LHCN-M2 (cell line): Measurements from ENCODE around the gene COL4A4. TPM values are rescaled to one million over a fixed set of nuclear protein-coding genes. Genes with fewer than 3 reads are reported as not detected.

ENCODE experiments used
- DNase-seq: peaks from one replicate; pipeline ENCODE4 v3.0.0-alpha.2; 2012; ENCODE audit warnings: low read depth
- total RNA-seq: library from RNA; depleted of rRNA; stranded (reverse); fragments of >200 nt; gene quantifications from 2 replicates; pipeline ENCODE4 v1.2.3, GENCODE V29; 2014

Gene COL4A4
- total RNA-seq, 1 experiment from 2014 or later: not detected

GRCh38 chr2:227163485-227163997 lies 464 bp downstream of the COL4A4 start:
- DNase-seq: no peak

DNA sequence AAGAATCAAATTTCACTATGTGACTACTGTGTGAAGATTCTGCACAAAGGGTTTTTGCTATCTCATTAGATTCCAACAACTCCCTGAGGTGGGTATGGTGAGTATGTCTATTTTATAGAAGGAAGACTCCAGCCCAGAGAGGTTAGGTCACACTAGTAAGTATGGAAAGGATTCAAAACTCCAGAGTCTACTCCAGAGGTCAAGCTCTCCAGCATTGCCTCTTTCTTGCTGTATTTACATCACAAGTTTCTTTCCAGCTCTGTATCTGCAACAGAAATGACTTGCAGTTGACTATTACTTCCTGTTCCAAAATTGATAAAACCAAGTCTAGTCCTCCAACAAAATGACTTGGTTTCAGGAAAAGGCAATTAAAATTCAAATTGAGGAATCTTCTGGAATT lies 2.1 kb downstream of the COL4A4 start:
- no peak for DNase-seq

- DNase-seq: peak; percentile 8
Observed at GRCh38 chr2:227160164-227160563, 3.8 kb downstream of the COL4A4 start.

- peak; percentile 24 for DNase-seq
Observed at GRCh38 chr2:227154986-227155774, 8.8 kb downstream of the COL4A4 start.

GRCh38 chr2:227153758-227154486 lies 10.1 kb downstream of the COL4A4 start:
- no peak for DNase-seq

GRCh38 chr2:227153307-227153706 lies 10.7 kb downstream of the COL4A4 start:
- DNase-seq: no peak

GRCh38 chr2:227152093-227152766 lies 11.8 kb downstream of the COL4A4 start:
- no peak for DNase-seq

GRCh38 chr2:227150222-227150936 lies 13.6 kb downstream of the COL4A4 start:
- DNase-seq: no peak

DNA sequence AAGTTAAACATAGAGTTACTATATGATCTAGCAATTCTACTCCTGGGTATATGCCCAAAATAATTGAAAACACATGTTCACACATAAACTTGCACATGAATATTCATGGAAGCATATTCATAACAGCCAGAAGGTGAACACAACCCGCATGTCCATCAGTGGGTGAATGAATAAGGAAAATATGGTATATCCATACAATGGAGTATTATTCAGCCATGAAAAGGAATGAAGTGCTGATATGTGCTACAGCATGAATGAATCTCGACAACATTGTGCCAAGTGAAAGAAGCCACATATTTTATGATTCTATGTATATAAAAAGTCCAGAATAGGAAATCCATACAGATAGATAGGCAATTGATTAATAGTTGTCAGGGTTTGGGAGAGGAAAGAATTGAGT lies 15.9 kb downstream of the COL4A4 start:
- DNase-seq: no peak

DNA sequence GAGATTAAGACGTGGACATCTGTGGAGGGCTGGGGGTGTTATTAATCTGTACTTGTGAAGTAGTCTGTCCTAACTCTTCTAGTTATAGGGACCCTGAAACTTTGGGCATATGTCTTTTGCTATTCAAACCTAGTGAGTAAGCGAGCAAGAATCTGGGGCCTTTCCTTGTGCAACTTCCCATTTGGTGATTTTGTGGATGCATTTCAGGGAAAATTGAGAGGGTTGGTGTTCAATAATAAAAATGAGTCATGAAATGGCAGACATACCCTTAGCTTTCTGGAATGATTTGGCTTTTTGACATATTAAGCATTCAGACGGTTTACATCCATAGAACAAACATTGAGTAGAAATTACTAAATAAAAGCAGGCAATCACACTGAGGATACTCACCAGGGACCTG lies 17.0 kb downstream of the COL4A4 start:
- no peak for DNase-seq

GRCh38 chr2:227146456-227146855 lies 17.5 kb downstream of the COL4A4 start:
- no peak for DNase-seq

DNA sequence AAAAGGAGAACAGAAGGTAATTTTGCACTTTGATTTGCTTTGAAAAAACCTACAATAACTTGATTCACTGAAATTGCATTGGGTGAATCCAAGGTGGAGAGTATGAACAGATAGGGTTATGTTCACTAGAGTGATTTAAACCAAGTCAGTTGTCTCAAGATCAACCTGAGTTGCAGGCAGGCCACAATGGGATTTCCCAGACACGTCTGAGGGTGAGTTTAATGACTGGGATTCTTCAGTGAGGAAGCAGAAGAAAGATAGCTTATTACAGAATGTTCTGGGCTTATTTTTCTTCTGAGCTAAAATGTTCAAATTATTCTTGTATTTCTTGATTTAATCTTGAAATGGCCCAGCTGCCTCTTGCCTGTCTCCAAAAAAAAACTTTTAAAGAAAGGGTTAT lies 20.1 kb downstream of the COL4A4 start:
- no peak for DNase-seq

- DNase-seq: no peak
Observed at GRCh38 chr2:227141301-227141700, 22.7 kb downstream of the COL4A4 start.

GRCh38 chr2:227134591-227134990 lies 29.4 kb downstream of the COL4A4 start:
- DNase-seq: no peak

- DNase-seq: peak; percentile 76
Observed at GRCh38 chr2:227132986-227133385, 31.0 kb downstream of the COL4A4 start.

- no peak for DNase-seq
Observed at GRCh38 chr2:227130636-227131035, 33.4 kb downstream of the COL4A4 start.

- peak; percentile 17 for DNase-seq
Observed at GRCh38 chr2:227127201-227127600, 36.8 kb downstream of the COL4A4 start.

GRCh38 chr2:227125506-227125905 lies 38.5 kb downstream of the COL4A4 start:
- DNase-seq: no peak

GRCh38 chr2:227124811-227125210 lies 39.2 kb downstream of the COL4A4 start:
- no peak for DNase-seq

DNA sequence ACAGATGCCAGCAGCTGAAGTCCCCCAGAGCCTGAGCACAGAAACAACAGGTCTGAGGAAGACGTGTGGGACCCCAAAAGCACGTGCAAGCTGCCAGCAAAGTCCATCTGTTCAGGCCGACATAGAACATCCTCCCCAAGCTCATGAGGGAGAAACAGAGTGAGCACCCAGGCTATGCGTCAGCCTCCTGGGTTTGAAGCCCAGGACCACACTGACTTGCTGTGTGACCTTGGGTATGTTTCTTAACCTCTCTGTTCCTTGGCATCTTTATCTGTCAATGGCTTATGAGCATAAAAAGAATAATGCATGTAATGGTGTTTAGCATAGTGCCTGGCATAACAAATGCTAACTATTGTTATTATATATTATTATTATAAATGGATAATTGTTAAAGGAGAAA lies 40.3 kb downstream of the COL4A4 start:
- DNase-seq: no peak

- DNase-seq: no peak
Observed at GRCh38 chr2:227118353-227118752, 45.7 kb downstream of the COL4A4 start.

- DNase-seq: no peak
Observed at GRCh38 chr2:227117852-227118251, 46.2 kb downstream of the COL4A4 start.
